Heart left ventricle (tissue), 13 donors: ENCODE measurements around the gene DDX27.

Experiments
- CTCF ChIP-seq, 12 donors: fragments of 200-600 bp; sonication (generic) in 4 of 12; IDR thresholded peaks; one replicate each; pipeline versions ENCODE4 v1.5.0 to v1.8.0; 2018 to 2022; ENCODE audit warnings: antibody characterized with exemption in 12 of 12, mild to moderate bottlenecking in 5 of 12
- POLR2A ChIP-seq, 2 donors: fragments of 450-650 bp; IDR thresholded peaks; one replicate each; pipeline ENCODE4 v1.6.1; 2017; ENCODE audit warnings: antibody characterized with exemption in 2 of 2, mild to moderate bottlenecking in 2 of 2, moderate library complexity in 2 of 2
- donor health status: ischemic (EF 13 %, LVEDD 7.1; RV severe dilation, severe dysfunction).
- donor health status: DM: no; HTN: yes; CAD: no.
- donor health status: DM: no; HTN: no; CAD: no.
- donor health status: ischemic (EF 25% LVEDD 6.9; RV normal size, moderate dysfunction).
- donor health status: ischemic (EF 25% LVEDD 5.7; RV mildly dilated, moderate dysfunction).
- donor health status: ischemic (EF 35%, LVEDD 5.7; RV mildly dilated, moderate dysfunction).
- donor health status: nonischemic (EF 11% LVEDD 7.7; RV severe dilation, severe dysfunction).
- donor health status: DM: yes; HTN: yes; CAD: no.
- donor health status: PGD.
- donor health status: ischemic (EF 29% LVEDD 5.4; RV normal size, mild dysfunction).
- donor health status: nonischemic (EF 23%, LVEDD 6.1; RV moderate dilation, normal function).

GRCh38 chr20:49170714-49171113 is 48.5 kb upstream of the DDX27 start:
- TF ChIP-seq CTCF (IDR thresholded peaks at IDR 0.05) (no peak), POLR2A (IDR thresholded peaks at IDR 0.05) (no peak)
